GM21529 (cell line): ENCODE measurements around the gene ATXN2.

Experiments
- ATAC-seq: cut with Tn5 transposase; IDR thresholded peaks from one replicate; pipeline ENCODE4 v1.9.1; 2021; ENCODE audit not compliant: unreplicated experiment

ATXN2 gene

GRCh38 chr12:111424189-111424792 is 174.8 kb downstream of the ATXN2 start:
- no peak for ATAC-seq

DNA sequence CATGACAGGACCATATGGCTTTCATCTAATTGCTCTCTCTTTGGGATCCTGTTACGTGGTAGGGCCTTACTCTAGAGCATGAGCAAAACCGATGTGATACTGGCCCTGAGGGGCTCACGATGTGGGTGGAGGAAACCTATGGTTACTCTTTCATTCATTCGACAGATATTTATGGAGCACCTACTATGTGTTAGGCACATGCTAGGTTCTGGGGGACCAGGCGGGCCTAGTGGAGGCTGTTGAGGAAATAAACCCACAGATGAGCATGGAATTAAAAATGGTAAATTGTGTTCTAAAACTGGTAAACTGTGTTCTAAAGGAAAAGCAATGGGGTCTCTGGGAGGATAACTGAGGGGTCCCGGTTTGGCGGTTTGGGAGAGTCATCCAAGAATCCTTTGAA is 178.6 kb downstream of the ATXN2 start:
- ATAC-seq, result no peak

DNA sequence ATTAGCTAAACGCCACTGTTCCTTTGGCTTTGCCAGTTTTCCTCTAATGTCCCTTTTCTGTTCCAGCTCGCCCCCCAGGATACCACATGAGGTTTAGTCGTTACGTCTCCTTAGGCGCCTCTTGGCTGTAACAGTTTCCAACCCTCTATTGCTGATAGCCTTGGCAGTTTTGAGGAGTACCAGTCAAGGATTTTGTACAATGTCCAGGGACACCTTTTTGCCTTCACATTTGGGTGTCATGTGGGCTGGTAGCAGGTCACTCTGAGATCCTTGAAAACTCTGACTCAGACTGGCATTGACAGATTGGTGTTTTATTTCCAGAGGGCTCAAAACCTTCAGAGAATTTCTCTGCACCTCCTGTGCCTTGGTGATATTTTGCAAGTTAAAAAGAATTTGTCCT is 179.3 kb downstream of the ATXN2 start:
- no peak for ATAC-seq

- ATAC-seq, result no peak
These were observed 180.6 kb downstream of the ATXN2 start for GRCh38 chr12:111418594-111418880.

DNA sequence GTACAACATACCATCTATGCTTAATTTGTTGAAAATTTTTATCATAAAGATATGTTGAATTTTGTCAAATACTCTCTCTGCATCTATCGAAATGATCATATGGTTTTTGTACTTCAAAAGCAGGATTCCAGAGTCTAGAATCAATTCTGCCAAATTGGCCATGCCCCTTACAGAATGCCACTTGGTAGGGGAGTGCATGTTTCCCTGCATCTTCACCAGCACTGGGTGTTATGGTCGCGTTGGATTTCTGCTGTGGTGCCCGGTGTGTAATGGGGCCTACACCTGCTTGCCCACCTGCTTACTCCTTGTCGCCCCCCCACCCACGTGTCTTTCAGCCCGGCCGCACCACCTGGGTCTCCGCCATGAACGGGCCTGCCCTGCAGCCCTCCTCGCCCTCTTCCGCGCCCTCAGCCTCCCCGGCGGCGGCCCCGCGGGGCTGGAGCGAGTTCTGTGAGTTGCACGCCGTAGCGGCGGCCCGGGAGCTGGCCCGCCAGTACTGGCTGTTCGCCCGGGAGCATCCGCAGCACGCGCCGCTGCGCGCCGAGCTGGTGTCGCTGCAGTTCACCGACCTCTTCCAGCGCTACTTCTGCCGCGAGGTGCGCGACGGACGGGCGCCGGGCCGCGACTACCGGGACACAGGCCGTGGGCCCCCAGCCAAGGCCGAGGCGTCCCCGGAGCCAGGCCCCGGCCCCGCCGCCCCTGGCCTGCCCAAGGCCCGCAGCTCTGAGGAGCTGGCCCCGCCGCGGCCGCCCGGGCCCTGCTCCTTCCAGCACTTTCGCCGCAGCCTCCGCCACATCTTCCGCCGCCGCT is 181.1 kb downstream of the ATXN2 start:
- ATAC-seq, result no peak

- no peak for ATAC-seq
These were observed 181.8 kb downstream of the ATXN2 start for GRCh38 chr12:111417290-111417689.

DNA sequence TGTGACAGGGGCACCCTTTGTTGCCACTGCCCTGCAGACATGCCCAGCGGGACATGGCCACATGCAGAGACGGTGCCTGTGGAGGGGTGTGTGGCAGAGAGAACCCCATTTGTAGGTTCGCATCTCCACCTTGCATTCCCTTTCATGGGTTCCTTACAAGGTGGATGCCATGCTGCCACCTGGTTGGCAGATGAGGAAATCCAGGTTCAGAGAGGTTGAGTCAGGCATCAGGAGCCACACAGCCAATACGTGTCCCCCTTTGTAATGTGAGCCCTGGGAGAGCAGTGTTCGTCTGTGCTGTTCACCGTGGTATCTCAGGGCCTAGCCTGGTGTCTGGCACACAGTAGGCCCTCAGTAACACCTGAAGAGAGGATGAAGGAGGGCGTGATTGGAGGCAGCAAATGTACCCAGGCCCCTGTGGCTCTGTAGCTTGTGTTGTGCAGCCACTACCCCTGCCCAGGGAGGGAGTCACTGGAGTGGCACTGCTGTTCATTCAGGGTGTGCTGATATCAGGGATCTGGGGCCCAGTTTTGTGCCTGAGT is 184.3 kb downstream of the ATXN2 start:
- no peak for ATAC-seq

- ATAC-seq, result no peak
These were observed 185.6 kb downstream of the ATXN2 start for GRCh38 chr12:111413442-111414086.

DNA sequence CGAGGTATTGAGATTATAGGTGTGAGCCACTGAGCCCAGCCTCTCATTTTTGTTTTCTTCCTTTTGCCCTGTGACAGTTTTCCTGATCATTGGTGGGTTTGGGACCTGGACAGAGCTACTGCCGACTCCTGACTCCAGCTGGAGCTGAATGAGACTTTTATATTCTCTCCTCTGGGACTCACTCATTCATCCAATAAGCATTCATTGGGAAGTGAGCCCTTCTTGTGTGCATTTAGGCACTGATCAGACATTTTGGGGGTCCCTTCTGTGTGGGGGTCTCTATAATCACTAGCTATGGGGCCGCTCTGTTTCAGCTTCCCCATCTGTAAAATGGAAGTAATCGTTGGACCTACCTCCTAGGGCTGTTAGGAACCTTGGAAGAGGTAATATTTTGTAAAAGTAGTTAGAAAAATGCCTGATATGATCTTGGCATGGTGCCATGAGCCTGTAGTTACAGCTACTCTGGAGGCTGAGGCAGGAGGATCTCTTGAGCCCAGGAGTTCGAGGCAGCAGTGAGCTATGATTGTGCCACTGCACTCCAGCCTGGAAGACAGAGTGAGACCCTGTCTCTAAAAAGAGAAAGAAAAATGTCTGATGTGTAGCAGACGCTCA is 186.2 kb downstream of the ATXN2 start:
- ATAC-seq, result no peak

DNA sequence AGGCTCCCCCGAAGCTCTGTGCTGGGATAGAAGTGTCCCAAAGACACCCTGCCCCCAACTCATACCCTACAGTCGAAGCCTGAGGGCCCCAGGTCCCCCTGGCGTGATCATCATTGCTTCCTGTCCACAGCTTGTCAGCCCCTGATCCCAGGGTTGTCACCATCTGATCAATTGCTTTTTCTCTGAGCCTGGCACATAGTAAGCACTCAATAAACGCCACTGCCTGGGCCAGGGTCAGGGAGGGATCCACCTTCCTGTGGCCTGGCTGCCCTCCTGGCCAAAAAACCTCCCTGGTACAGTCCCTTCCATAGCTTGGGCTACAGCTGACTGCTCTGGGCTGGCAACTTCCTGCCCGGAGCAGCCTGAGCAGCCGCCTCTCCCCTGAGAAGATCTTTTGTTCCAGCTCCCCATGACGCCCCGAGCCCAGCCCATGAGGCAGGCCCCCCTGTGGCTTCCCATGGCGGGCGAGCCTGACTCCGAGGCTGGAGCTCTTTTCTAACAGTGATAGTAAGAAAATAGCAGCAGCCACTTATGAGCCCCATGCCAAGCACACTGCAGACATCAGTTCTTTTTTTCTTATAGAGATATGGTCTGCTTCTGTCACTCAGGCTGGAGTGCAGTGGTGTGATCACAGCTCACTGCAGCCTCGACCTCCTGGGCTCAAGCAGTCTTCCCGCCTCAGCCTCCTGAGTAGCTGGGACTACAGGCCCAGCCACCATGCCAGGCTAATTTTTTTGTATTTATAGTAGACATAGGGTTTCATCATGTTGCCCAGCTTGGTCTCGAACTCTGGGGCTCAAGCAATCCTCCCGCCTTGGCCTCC is 186.9 kb downstream of the ATXN2 start:
- ATAC-seq, result no peak

DNA sequence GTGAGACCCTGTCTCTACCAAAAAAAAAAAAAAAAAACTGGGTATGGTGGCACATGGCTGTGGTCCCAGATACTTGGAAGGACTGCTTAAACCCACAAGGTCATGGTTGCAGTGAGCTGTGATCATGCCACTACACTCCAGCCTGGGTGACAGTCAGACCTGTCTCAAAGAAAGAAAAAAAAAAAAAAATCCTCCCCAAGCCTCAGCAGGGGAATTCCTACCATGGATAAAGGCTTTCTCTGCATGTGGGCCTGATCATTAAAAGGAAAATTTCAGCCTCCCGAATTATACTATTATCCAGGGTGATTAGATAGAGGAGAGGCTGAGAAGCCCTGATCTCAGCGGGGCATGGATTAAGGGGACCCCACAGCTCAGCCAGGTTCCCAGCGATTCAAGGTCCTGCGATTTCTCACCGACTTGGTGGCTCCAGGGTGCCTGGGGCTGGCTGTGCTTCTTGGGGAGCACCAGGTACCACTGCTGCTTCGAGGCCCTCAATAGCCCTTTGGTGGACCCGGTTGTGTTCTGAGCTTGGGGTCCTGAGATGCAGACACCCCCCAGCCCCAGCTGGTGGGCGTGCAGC is 187.8 kb downstream of the ATXN2 start:
- no peak for ATAC-seq

DNA sequence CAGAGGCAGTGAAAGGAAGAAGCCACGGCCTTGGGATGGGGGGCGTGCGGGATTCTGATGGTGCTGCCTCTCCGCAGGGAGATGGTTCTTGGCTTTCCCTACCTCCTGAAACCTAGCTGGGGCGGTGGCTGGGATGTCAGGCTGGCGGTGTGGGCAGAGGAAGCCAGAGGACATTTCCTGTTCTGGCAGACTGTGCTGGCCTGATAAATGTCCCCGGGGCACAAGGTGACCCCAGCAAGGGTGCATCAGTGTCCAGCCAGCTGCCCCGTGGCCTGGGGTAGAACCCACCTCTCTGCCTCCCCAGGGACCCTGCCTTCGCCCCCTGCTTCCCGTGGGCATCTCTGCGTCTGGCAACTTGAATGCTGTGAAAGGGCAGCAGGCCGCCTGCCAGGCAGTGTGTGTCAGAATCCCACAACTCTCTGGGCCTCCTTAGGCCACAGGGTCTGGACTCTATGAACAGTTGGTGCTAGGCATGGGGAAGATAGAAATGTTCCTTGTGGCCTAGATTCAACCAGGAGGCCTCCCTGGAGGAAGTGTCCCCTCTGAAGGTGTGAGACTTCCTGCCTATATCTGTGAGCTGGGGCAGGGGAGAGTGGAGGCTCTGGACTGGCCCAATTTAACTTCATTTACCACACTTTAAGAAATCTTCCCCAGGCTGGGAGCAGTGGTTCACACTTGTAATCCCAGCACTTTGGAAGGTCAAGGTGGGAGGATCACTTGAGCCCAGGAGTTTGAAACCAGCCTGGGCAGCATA is 188.5 kb downstream of the ATXN2 start:
- no peak for ATAC-seq

DNA sequence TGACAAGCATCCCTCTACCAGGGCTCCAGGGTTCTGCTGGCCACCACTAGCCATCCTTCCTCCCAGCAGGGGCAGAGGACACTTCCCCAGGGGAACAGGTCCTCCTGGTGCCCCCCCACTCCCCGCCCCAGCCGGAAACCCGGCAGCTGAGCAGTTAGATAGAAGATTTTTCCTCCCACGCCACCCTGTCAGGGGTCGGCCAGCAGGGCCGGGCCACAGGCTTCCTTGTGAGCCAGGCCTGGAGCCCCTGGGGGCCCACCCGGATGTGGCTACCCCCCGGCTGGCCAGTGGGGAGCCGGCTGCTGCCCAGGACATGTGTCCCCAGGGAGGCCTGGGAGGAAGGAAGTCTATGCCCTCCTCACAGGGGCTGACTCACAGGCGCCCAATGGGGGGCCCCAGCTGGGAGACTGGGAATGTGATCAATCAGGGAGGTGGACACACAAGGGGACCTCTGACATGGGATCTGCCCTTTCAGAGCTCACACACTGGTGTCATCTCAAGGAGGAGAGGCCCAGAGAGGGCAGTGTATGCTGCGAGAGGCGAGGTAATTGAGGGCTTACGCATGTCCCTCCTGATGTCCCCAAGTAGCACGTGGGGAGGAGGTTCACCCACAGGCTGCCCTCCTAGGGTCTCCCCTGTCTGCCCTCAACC is 189.2 kb downstream of the ATXN2 start:
- ATAC-seq, result no peak

DNA sequence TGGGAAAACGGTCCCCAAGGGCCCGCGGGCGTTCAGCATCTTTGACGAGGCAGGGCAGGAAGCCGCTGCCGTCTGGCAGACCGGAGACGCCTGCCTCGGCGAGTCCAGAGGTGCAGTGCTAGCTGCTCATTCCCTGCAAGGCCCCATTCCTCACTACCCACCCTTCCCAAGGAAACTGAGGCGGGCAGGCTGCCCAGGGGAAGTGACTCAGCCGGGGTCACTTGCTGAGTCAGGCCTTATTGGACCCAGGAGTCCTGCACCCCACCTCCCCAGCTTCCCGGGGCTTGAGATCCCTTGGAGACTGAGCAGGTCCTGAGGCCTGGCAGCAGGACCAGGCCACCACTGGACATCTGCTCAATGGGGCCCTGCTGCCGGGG is 189.7 kb downstream of the ATXN2 start:
- no peak for ATAC-seq

GRCh38 chr12:111408686-111409402 is 190.3 kb downstream of the ATXN2 start:
- no peak for ATAC-seq

GRCh38 chr12:111408116-111408440 is 191.0 kb downstream of the ATXN2 start:
- no peak for ATAC-seq

GRCh38 chr12:111407377-111408115 is 191.6 kb downstream of the ATXN2 start:
- ATAC-seq, result no peak
